ENCODE data around the gene DMXL1. TPM values are rescaled to one million over a fixed set of nuclear protein-coding genes. Genes with fewer than 3 reads are reported as not detected.
A peak's percentile ranks its signal among the peaks of the same experiment; 100 is the strongest.

DMXL1 gene
- 128 TPM for total RNA-seq (ENCODE audit: insufficient read depth, low replicate concordance)

GRCh38 chr5:119070828-119071560, at the start of gene DMXL1:
TSS of gene DMXL1 (plus strand) at chr5:119071087. CDS start at chr5:119071570, 483 bp downstream.
- DNase-seq (ENCODE audit: low spot score), result peak; percentile 100

GRCh38 chr5:119021149-119021732, 49.6 kb upstream of the DMXL1 start:
- no peak for DNase-seq (ENCODE audit: low spot score)

GRCh38 chr5:119022017-119022745, 48.7 kb upstream of the DMXL1 start:
- peak; percentile 50 for DNase-seq (ENCODE audit: low spot score)

- DNase-seq (ENCODE audit: low spot score), result no peak
Measured at GRCh38 chr5:119022773-119023172, 48.1 kb upstream of the DMXL1 start.

- no peak for DNase-seq (ENCODE audit: low spot score)
Measured at GRCh38 chr5:119028575-119028974, 42.3 kb upstream of the DMXL1 start.

GRCh38 chr5:119031011-119031886, 39.6 kb upstream of the DMXL1 start:
- DNase-seq (ENCODE audit: low spot score), result no peak

- no peak for DNase-seq (ENCODE audit: low spot score)
Measured at GRCh38 chr5:119031905-119032304, 39.0 kb upstream of the DMXL1 start.

- no peak for DNase-seq (ENCODE audit: low spot score)
Measured at GRCh38 chr5:119032656-119033055, 38.2 kb upstream of the DMXL1 start.

GRCh38 chr5:119033135-119033534, 37.8 kb upstream of the DMXL1 start:
- no peak for DNase-seq (ENCODE audit: low spot score)

GRCh38 chr5:119036101-119036762, 34.7 kb upstream of the DMXL1 start:
- no peak for DNase-seq (ENCODE audit: low spot score)

- DNase-seq (ENCODE audit: low spot score), result no peak
Measured at GRCh38 chr5:119037496-119038215, 33.2 kb upstream of the DMXL1 start.

- DNase-seq (ENCODE audit: low spot score), result no peak
Measured at GRCh38 chr5:119048246-119048645, 22.6 kb upstream of the DMXL1 start.

- peak; percentile 43 for DNase-seq (ENCODE audit: low spot score)
Measured at GRCh38 chr5:119049824-119050449, 20.9 kb upstream of the DMXL1 start.

- DNase-seq (ENCODE audit: low spot score), result no peak
Measured at GRCh38 chr5:119054101-119054500, 16.8 kb upstream of the DMXL1 start.

- DNase-seq (ENCODE audit: low spot score), result no peak
Measured at GRCh38 chr5:119055294-119055693, 15.6 kb upstream of the DMXL1 start.

GRCh38 chr5:119058979-119059529, 11.8 kb upstream of the DMXL1 start:
- DNase-seq (ENCODE audit: low spot score), result no peak

- DNase-seq (ENCODE audit: low spot score), result no peak
Measured at GRCh38 chr5:119059740-119060255, 11.1 kb upstream of the DMXL1 start.

- peak; percentile 62 for DNase-seq (ENCODE audit: low spot score)
Measured at GRCh38 chr5:119063579-119064379, 7.1 kb upstream of the DMXL1 start.

- DNase-seq (ENCODE audit: low spot score), result no peak
Measured at GRCh38 chr5:119067450-119067849, 3.4 kb upstream of the DMXL1 start.
